HL-60 (cell line): ENCODE results near the gene WFIKKN1.

Experiments
- GABPA ChIP-seq: IDR thresholded peaks from 2 replicates; pipeline ENCODE4 v1.6.1; 2012; ENCODE audit warnings: low read depth
- POLR2AphosphoS5 ChIP-seq: IDR thresholded peaks from 2 replicates; pipeline ENCODE4 v1.6.1; 2012; ENCODE audit warnings: low read depth
- REST ChIP-seq: IDR thresholded peaks from 2 replicates; pipeline ENCODE4 v1.6.1; 2012; ENCODE audit warnings: low read depth; ENCODE audit not compliant: insufficient replicate concordance
- SPI1 ChIP-seq: IDR thresholded peaks from 2 replicates; pipeline ENCODE4 v1.6.1; 2012; ENCODE audit warnings: low read depth, mild to moderate bottlenecking, borderline replicate concordance
- TF ChIP-seq, protein P1 (sequence below): IDR thresholded peaks from one replicate; pipeline ENCODE4 v1.5.1; 2011; ENCODE audit warnings: low read length, control low read depth, inconsistent platforms; ENCODE audit not compliant: insufficient read depth

DNA sequence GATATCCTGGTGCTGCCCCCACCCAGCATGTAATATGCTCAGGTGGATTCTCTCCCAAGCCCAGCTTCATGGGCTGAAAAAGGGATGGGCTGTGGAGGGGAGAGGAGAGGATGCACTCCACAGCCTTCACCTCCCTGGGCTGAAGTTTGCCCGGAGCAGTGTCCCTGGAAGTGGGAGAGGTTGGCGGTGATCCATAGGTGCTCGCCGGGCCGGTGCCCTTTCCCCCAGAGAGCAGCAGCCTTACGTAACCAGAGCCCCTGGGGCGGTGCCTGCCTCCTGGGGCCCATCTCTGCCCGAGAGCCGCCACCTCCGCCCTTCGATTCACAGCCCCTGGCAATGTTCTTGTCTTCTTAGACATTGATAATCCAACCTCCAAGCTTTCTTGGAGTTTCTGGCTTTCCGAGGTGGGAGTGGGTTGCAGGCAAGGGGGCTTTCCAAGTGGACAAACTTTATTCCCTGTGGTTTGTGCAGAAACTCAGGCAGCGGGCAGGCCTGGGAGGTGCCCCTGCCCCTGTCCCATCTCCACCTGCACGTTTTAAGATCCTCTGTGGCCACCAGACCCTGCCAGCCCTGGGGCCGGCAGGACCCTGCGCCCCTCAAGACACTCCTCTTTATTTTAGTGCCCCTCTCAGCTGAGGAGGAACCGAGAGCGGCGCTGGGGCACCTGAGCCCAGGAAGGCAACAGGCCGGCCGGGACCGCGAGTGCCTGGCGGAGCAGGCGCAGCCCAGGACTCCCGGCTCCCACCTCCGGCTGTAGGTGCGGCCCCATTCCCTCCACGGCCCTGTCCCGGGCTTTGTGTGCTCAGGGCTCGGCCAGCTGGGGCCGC is 15.3 kb downstream of the WFIKKN1 start:
- TF ChIP-seq, protein P1, sequence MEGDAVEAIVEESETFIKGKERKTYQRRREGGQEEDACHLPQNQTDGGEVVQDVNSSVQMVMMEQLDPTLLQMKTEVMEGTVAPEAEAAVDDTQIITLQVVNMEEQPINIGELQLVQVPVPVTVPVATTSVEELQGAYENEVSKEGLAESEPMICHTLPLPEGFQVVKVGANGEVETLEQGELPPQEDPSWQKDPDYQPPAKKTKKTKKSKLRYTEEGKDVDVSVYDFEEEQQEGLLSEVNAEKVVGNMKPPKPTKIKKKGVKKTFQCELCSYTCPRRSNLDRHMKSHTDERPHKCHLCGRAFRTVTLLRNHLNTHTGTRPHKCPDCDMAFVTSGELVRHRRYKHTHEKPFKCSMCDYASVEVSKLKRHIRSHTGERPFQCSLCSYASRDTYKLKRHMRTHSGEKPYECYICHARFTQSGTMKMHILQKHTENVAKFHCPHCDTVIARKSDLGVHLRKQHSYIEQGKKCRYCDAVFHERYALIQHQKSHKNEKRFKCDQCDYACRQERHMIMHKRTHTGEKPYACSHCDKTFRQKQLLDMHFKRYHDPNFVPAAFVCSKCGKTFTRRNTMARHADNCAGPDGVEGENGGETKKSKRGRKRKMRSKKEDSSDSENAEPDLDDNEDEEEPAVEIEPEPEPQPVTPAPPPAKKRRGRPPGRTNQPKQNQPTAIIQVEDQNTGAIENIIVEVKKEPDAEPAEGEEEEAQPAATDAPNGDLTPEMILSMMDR: no peak
- no peak; the same call in none of the 2 replicates for TF ChIP-seq POLR2AphosphoS5
- TF ChIP-seq REST: no peak
- TF ChIP-seq GABPA: no peak
- TF ChIP-seq SPI1: no peak
